WTC11 (cell line): ENCODE measurements around the gene MKX. TPM values are rescaled to one million over a fixed set of nuclear protein-coding genes. Genes with fewer than 3 reads are reported as not detected.

Experiments used
- ATAC-seq: fragments of 200-7000 bp; cut with Tn5 transposase; 2 replicates; pipeline ENCODE4 v1.10.0; 2021; ENCODE audit warnings: mild to moderate bottlenecking, moderate library complexity
- CTCF ChIA-PET: fragments of 300-600 bp; sonication (Branson Sonifier 250); formaldehyde crosslinking; loops from one replicate; lab custom pipeline; 2021; ENCODE audit warnings: antibody characterized with exemption; lab: Charles Lee
- POLR2A ChIA-PET: fragments of 350-600 bp; sonication (Branson Sonifier 250); formaldehyde crosslinking; loops from one replicate; lab custom pipeline; 2021; ENCODE audit warnings: antibody characterized with exemption; lab: Charles Lee
- DNase-seq: peaks from one replicate; pipeline ENCODE4 v3.0.0; 2021; ENCODE audit warnings: low spot score
- H3K27ac Mint-ChIP-seq: 2 replicates; pipeline ENCODE4 v1.8.0; 2021; ENCODE audit warnings: mixed read lengths
- H3K27me3 Mint-ChIP-seq: 2 replicates; pipeline ENCODE4 v1.8.0; 2021; ENCODE audit warnings: low read depth, mild to moderate bottlenecking, moderate library complexity, mixed read lengths
- H3K36me3 Mint-ChIP-seq: 2 replicates; pipeline ENCODE4 v1.8.0; 2021; ENCODE audit warnings: mixed read lengths
- H3K4me1 Mint-ChIP-seq: 2 replicates; pipeline ENCODE4 v1.8.0; 2022; ENCODE audit warnings: mixed read lengths
- H3K4me3 Mint-ChIP-seq: 2 replicates; pipeline ENCODE4 v1.8.0; 2021; ENCODE audit warnings: mild to moderate bottlenecking, moderate library complexity, mixed read lengths
- H3K9me3 Mint-ChIP-seq: 2 replicates; pipeline ENCODE4 v1.8.0; 2021; ENCODE audit warnings: mixed read lengths
- ATF2 ChIP-seq: sonication (generic); formaldehyde crosslinking; IDR thresholded peaks from 2 replicates; pipeline ENCODE4 v1.8.1; 2022; ENCODE audit warnings: low read depth, missing genetic modification reagents, borderline replicate concordance
- CTCF ChIP-seq: fragments of 200-600 bp; IDR thresholded peaks from 2 replicates; pipeline ENCODE4 v1.8.0; 2022; ENCODE audit warnings: antibody characterized with exemption
- GABPB1 ChIP-seq: sonication (generic); formaldehyde crosslinking; IDR thresholded peaks from 2 replicates; pipeline ENCODE4 v1.8.1; 2023; ENCODE audit warnings: mild to moderate bottlenecking, missing genetic modification reagents
- HMGA2 ChIP-seq: fragments of 250-450 bp; sonication (Bioruptor Pico); IDR thresholded peaks from 2 replicates; pipeline ENCODE4 v1.4.0; 2021; ENCODE audit warnings: mild to moderate bottlenecking, moderate library complexity
- NFATC4 ChIP-seq: fragments of 250-450 bp; sonication (Bioruptor Pico); IDR thresholded peaks from 2 replicates; pipeline ENCODE4 v1.9.0; 2021; ENCODE audit warnings: mild to moderate bottlenecking
- NR1H2 ChIP-seq: sonication (generic); formaldehyde crosslinking; IDR thresholded peaks from 2 replicates; pipeline ENCODE4 v1.9.0; 2021; ENCODE audit warnings: mild to moderate bottlenecking, moderate library complexity, missing genetic modification reagents
- NR3C1 ChIP-seq: sonication (generic); formaldehyde crosslinking; conservative IDR thresholded peaks from 2 replicates; pipeline ENCODE4 v1.8.1; 2023; ENCODE audit warnings: low read depth, mild to moderate bottlenecking, missing genetic modification reagents
- STAT6 ChIP-seq: sonication (generic); formaldehyde crosslinking; conservative IDR thresholded peaks from 2 replicates; pipeline ENCODE4 v1.8.1; 2023; ENCODE audit warnings: mild to moderate bottlenecking, low read depth, missing genetic modification reagents, moderate library complexity
- TEAD1 ChIP-seq: sonication (generic); formaldehyde crosslinking; IDR thresholded peaks from 2 replicates; pipeline ENCODE4 v1.8.0; 2022; ENCODE audit warnings: mild to moderate bottlenecking, missing genetic modification reagents
- ZBTB21 ChIP-seq: sonication (generic); formaldehyde crosslinking; IDR thresholded peaks from 2 replicates; pipeline ENCODE4 v1.8.1; 2023; ENCODE audit warnings: mild to moderate bottlenecking, missing genetic modification reagents, borderline replicate concordance
- ZNF138 ChIP-seq: sonication (generic); formaldehyde crosslinking; conservative IDR thresholded peaks from 2 replicates; pipeline ENCODE4 v1.8.1; 2022; ENCODE audit warnings: mild to moderate bottlenecking, moderate library complexity, missing genetic modification reagents
- ZNF396 ChIP-seq: fragments of 250-450 bp; sonication (Bioruptor Pico); IDR thresholded peaks from 2 replicates; pipeline ENCODE4 v1.8.0; 2021; ENCODE audit warnings: mild to moderate bottlenecking, moderate library complexity, borderline replicate concordance
- total RNA-seq: library from RNA; stranded (reverse); gene quantifications from 3 replicates; pipeline ENCODE4 v1.2.3, GENCODE V29; 2021
- TF ChIP-seq, protein P1 (sequence below): fragments of 250-450 bp; sonication (Bioruptor Pico); IDR thresholded peaks from 2 replicates; pipeline ENCODE4 v1.9.0; 2021; ENCODE audit warnings: mild to moderate bottlenecking, borderline replicate concordance
- TF ChIP-seq, protein P2 (sequence below): sonication (generic); formaldehyde crosslinking; IDR thresholded peaks from 2 replicates; pipeline ENCODE4 v1.8.0; 2022; ENCODE audit warnings: mild to moderate bottlenecking, missing genetic modification reagents

Gene MKX
- total RNA-seq, 1 experiment from 2014 or later: 1.2 TPM

- TF ChIP-seq STAT6 (CRISPR knock-in tag): no peak
- no peak for TF ChIP-seq NFATC4 (CRISPR knock-in tag)
Observed at GRCh38 chr10:27679369-27679912, 66.2 kb downstream of the MKX start (continued).

GRCh38 chr10:27678166-27678565 is 67.5 kb downstream of the MKX start:
- ATAC-seq (no peak), DNase-seq (no peak)
- ChIA-PET POLR2A (no interaction called here), CTCF (interaction anchor here (1.2 kb wide), 1 partner anchor 120 kb away, joined by 3 read pairs; no protein-coding TSS in a partner anchor)
- Mint-ChIP-seq H3K4me3 (no peak overlapping the region), H3K9me3 (no peaks in the 10 kb centered on the region), H3K27me3 (no peaks in the 10 kb centered on the region), H3K27ac (no peak overlapping the region)
- TF ChIP-seq ATF2 (CRISPR knock-in tag) (no peak), TEAD1 (CRISPR knock-in tag) (no peak), ZNF396 (CRISPR knock-in tag) (no peak), CTCF (no peak), STAT6 (CRISPR knock-in tag) (no peak), ZNF138 (CRISPR knock-in tag) (no peak), NR1H2 (CRISPR knock-in tag) (no peak), ZBTB21 (CRISPR knock-in tag) (no peak), GABPB1 (CRISPR knock-in tag) (no peak), NR3C1 (CRISPR knock-in tag) (no peak), HMGA2 (CRISPR knock-in tag) (no peak)
- TF ChIP-seq, protein P1, sequence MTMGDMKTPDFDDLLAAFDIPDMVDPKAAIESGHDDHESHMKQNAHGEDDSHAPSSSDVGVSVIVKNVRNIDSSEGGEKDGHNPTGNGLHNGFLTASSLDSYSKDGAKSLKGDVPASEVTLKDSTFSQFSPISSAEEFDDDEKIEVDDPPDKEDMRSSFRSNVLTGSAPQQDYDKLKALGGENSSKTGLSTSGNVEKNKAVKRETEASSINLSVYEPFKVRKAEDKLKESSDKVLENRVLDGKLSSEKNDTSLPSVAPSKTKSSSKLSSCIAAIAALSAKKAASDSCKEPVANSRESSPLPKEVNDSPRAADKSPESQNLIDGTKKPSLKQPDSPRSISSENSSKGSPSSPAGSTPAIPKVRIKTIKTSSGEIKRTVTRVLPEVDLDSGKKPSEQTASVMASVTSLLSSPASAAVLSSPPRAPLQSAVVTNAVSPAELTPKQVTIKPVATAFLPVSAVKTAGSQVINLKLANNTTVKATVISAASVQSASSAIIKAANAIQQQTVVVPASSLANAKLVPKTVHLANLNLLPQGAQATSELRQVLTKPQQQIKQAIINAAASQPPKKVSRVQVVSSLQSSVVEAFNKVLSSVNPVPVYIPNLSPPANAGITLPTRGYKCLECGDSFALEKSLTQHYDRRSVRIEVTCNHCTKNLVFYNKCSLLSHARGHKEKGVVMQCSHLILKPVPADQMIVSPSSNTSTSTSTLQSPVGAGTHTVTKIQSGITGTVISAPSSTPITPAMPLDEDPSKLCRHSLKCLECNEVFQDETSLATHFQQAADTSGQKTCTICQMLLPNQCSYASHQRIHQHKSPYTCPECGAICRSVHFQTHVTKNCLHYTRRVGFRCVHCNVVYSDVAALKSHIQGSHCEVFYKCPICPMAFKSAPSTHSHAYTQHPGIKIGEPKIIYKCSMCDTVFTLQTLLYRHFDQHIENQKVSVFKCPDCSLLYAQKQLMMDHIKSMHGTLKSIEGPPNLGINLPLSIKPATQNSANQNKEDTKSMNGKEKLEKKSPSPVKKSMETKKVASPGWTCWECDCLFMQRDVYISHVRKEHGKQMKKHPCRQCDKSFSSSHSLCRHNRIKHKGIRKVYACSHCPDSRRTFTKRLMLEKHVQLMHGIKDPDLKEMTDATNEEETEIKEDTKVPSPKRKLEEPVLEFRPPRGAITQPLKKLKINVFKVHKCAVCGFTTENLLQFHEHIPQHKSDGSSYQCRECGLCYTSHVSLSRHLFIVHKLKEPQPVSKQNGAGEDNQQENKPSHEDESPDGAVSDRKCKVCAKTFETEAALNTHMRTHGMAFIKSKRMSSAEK: no peak
- TF ChIP-seq, protein P2, sequence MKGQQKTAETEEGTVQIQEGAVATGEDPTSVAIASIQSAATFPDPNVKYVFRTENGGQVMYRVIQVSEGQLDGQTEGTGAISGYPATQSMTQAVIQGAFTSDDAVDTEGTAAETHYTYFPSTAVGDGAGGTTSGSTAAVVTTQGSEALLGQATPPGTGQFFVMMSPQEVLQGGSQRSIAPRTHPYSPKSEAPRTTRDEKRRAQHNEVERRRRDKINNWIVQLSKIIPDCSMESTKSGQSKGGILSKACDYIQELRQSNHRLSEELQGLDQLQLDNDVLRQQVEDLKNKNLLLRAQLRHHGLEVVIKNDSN (CRISPR knock-in tag): no peak
- TF ChIP-seq, all 79 proteins: peak for 0
- H3K4me1 Mint-ChIP-seq: peaks cover 14% of the 10 kb centered on the region
- no peaks in the 10 kb centered on the region for H3K36me3 Mint-ChIP-seq
